NCI-H1105 treated with DMSO at 0.1 percent for 48 hours (cell line): ENCODE measurements around the gene CPE.
A peak's percentile ranks its signal among the peaks of the same experiment; 100 is the strongest.

ENCODE experiments used
- DNase-seq: peaks from one replicate; lab custom pipeline; 2025; lab: John Stamatoyannopoulos, UW

Gene CPE

GRCh38 chr4:165364452-165365080 is 14.2 kb upstream of the CPE start:
- no peak for DNase-seq

GRCh38 chr4:165367040-165367439 is 11.8 kb upstream of the CPE start:
- DNase-seq = no peak

- DNase-seq = no peak
Observed at GRCh38 chr4:165368114-165368513, 10.7 kb upstream of the CPE start.

- no peak for DNase-seq
Observed at GRCh38 chr4:165368567-165368966, 10.2 kb upstream of the CPE start.

GRCh38 chr4:165369522-165369921 is 9.3 kb upstream of the CPE start:
- no peak for DNase-seq

- no peak for DNase-seq
Observed at GRCh38 chr4:165370530-165370929, 8.3 kb upstream of the CPE start.

- DNase-seq = no peak
Observed at GRCh38 chr4:165375465-165375864, 3.3 kb upstream of the CPE start.

GRCh38 chr4:165378398-165378744 is 437 bp upstream of the CPE start:
- DNase-seq = no peak

- DNase-seq = peak; percentile 65
Observed at GRCh38 chr4:165379678-165380064, 863 bp downstream of the CPE start.

- no peak for DNase-seq
Observed at GRCh38 chr4:165380805-165381204, 2.0 kb downstream of the CPE start.

- peak; percentile 43 for DNase-seq
Observed at GRCh38 chr4:165381821-165382373, 3.1 kb downstream of the CPE start.

- no peak for DNase-seq
Observed at GRCh38 chr4:165382640-165383039, 3.8 kb downstream of the CPE start.

GRCh38 chr4:165383591-165384073 is 4.8 kb downstream of the CPE start:
- peak; percentile 92 for DNase-seq

GRCh38 chr4:165384186-165384585 is 5.4 kb downstream of the CPE start:
- peak; percentile 78 for DNase-seq

GRCh38 chr4:165384598-165384997 is 5.8 kb downstream of the CPE start:
- peak; percentile 92 for DNase-seq

- peak; percentile 50 for DNase-seq
Observed at GRCh38 chr4:165385126-165385525, 6.3 kb downstream of the CPE start.

GRCh38 chr4:165386328-165386727 is 7.5 kb downstream of the CPE start:
- no peak for DNase-seq

- no peak for DNase-seq
Observed at GRCh38 chr4:165388756-165389155, 9.9 kb downstream of the CPE start.

- DNase-seq = no peak
Observed at GRCh38 chr4:165393051-165393450, 14.2 kb downstream of the CPE start.

GRCh38 chr4:165393704-165394103 is 14.9 kb downstream of the CPE start:
- DNase-seq = no peak

GRCh38 chr4:165394275-165394674 is 15.5 kb downstream of the CPE start:
- no peak for DNase-seq

- DNase-seq = peak; percentile 91
Observed at GRCh38 chr4:165398570-165398969, 19.8 kb downstream of the CPE start.

- DNase-seq = no peak
Observed at GRCh38 chr4:165402375-165402774, 23.6 kb downstream of the CPE start.

GRCh38 chr4:165403048-165403447 is 24.2 kb downstream of the CPE start:
- DNase-seq = no peak
